Uterus (tissue), 4 donors: ENCODE data around the gene PTPRN2. TPM values are rescaled to one million over a fixed set of nuclear protein-coding genes. Genes with fewer than 3 reads are reported as not detected.
"Not testable (repeated sequence)": the region's sequence is repeated elsewhere in the genome, so short reads cannot be mapped to it uniquely, and the experiment has no call there.

Source experiments
- DNase-seq, 2 donors: peaks; one replicate each; pipeline ENCODE4 v3.0.0-alpha.2; 2019 to 2020
- H3K27ac ChIP-seq, 2 donors: fragments of 200-600 bp; sonication (generic); 1 replicate in 1 of 2; 2 replicates in 1 of 2; pipeline ENCODE4 v1.5.1; 2016 to 2018
- H3K27me3 ChIP-seq, 2 donors: fragments of 200-600 bp; sonication (generic); one replicate each; pipeline ENCODE4 v1.5.1; 2018 to 2019; ENCODE audit warnings: control low read depth in 1 of 2
- H3K36me3 ChIP-seq, 2 donors: fragments of 200-600 bp; sonication (generic); one replicate each; pipeline ENCODE4 v1.5.1; 2019; ENCODE audit warnings: control low read depth in 1 of 2
- H3K4me1 ChIP-seq, 2 donors: fragments of 200-600 bp; sonication (generic); one replicate each; pipeline ENCODE4 v1.5.1; 2018 to 2019; ENCODE audit warnings: control low read depth in 1 of 2
- H3K4me3 ChIP-seq, 2 donors: fragments of 200-600 bp; sonication (generic); 1 replicate in 1 of 2; 2 replicates in 1 of 2; pipeline ENCODE4 v1.5.1; 2018 to 2019; ENCODE audit warnings: mild to moderate bottlenecking in 1 of 2
- H3K9me3 ChIP-seq, 2 donors: fragments of 200-600 bp; sonication (generic); one replicate each; pipeline ENCODE4 v1.5.1; 2019; ENCODE audit warnings: control low read depth in 1 of 2
- POLR2A ChIP-seq, 2 donors: fragments of 450-650 bp; IDR thresholded peaks; one replicate each; pipeline ENCODE4 v1.6.1; 2016; ENCODE audit warnings: antibody characterized with exemption in 2 of 2, mild to moderate bottlenecking in 1 of 2, moderate library complexity in 1 of 2
- intact Hi-C: fragments of 100-400 bp; cut with DNase I; formaldehyde crosslinking; loops from one replicate; pipeline ENCODE4 v1.15.1; 2023; ENCODE audit warnings: low total_unique reads
- total RNA-seq, 4 donors: library from RNA; depleted of rRNA in 3 of 4; stranded (reverse); fragments of >200 nt in 3 of 4; gene quantifications; one replicate each; pipeline versions ENCODE4 v1.1.0 to v1.2.4, GENCODE V29; 2014 to 2023
- TF ChIP-seq, protein P1 (sequence below), 4 experiments: fragments of 200-600 bp in 2 of 4; fragments of 450-650 bp in 2 of 4; sonication (generic) in 2 of 4; IDR thresholded peaks; one replicate each; pipeline ENCODE4 v1.5.1; 2016 to 2019; ENCODE audit warnings: antibody characterized with exemption in 4 of 4, mild to moderate bottlenecking in 2 of 4, moderate library complexity in 1 of 4
- donor health status: DM: yes; HTN: yes; CAD: no.

PTPRN2 gene
- total RNA-seq, 4 donors from 2014 or later: 1.2 to 5.2 (median 2.3) TPM

DNA sequence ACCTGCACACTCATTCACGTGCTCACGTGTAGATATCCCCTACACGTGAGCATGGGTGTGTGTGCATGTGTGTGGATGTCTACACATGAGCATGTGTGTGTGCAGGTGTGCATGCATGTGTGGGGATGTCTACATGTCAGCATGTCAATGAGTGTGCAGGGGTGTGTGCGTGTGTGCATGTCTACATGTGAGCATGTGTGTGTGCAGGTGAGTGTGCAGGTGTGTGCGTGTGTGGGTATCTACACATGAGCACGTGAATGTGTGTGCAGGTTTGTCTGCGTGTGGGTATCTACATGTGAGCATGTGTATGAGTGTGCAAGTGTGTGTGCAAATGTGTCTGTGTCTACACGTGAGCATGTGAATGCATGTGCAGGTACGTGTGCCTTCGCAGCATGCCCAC lies 274.8 kb downstream of the PTPRN2 start:
- no peak overlapping the region for H3K4me3 ChIP-seq
- no peak for DNase-seq
- H3K36me3 ChIP-seq: no peaks in the 10 kb centered on the region
- intact Hi-C loops: no loop called here
- H3K9me3 ChIP-seq: no peaks in the 10 kb centered on the region
- no peak overlapping the region for H3K27ac ChIP-seq
- H3K4me1 ChIP-seq: no peaks in the 10 kb centered on the region
- H3K27me3 ChIP-seq: no peaks in the 10 kb centered on the region
- TF ChIP-seq, protein P1, sequence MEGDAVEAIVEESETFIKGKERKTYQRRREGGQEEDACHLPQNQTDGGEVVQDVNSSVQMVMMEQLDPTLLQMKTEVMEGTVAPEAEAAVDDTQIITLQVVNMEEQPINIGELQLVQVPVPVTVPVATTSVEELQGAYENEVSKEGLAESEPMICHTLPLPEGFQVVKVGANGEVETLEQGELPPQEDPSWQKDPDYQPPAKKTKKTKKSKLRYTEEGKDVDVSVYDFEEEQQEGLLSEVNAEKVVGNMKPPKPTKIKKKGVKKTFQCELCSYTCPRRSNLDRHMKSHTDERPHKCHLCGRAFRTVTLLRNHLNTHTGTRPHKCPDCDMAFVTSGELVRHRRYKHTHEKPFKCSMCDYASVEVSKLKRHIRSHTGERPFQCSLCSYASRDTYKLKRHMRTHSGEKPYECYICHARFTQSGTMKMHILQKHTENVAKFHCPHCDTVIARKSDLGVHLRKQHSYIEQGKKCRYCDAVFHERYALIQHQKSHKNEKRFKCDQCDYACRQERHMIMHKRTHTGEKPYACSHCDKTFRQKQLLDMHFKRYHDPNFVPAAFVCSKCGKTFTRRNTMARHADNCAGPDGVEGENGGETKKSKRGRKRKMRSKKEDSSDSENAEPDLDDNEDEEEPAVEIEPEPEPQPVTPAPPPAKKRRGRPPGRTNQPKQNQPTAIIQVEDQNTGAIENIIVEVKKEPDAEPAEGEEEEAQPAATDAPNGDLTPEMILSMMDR (IDR thresholded peaks at IDR 0.05): no peak

DNA sequence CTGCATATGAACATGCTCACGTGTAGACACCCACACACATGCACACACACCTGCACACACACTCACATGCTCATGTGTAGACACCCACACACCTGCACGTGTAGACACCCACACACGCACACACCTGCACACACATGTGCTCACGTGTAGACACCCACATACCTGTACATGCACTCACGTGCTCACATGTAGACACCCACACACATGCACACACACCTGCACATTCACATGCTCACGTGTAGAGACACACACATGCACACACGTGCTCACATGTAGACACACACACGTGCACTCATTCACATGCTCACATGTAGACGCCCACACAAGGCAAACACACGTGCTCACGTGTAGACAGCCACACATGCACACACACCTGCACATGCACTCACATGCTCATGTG lies 275.8 kb downstream of the PTPRN2 start:
- intact Hi-C loops: no loop called here
- Histone ChIP-seq H3K4me1 (no peaks in the 10 kb centered on the region), H3K27me3 (no peaks in the 10 kb centered on the region), H3K27ac (no peak overlapping the region), H3K4me3 (no peak overlapping the region), H3K9me3 (no peaks in the 10 kb centered on the region), H3K36me3 (no peaks in the 10 kb centered on the region)
- no peak for TF ChIP-seq POLR2A (IDR thresholded peaks at IDR 0.05)
- TF ChIP-seq, protein P1 (IDR thresholded peaks at IDR 0.05): no peak
- DNase-seq: no peak

DNA sequence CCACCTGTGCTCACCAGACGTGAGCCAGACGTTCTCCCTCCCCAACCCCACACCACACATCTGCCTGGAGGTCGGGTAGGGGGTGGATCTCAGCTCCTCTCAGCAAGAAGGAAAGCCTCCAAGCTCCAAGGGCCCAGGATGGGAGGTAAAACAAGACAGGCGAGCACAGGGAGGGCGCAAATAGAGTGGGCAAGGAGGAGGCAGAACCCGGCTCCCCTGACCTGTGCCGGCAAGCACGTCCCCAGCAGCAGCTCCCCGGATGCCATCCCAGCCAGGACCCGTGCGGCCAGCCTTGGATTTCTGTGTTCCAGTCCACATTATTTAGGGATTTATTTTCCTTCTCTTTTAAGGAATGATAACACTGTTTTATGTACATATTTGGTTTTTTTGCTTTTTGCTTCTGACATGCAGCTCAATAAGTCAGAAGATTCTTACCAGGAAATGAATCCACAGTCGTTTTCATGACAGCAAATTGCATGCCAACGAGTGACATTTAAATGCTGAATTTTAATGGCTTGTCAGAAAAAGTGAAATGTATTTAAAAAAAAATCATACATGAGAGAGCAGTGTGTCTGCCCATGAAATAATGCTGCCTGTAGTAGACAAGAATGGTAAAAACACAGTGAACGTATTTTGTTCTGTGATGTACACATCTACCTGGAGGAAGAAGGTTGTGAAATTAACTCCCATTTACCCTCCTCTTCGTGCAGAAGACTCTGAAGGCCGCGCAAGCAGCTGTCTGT lies 276.5 kb downstream of the PTPRN2 start:
- no peak overlapping the region for H3K4me3 ChIP-seq
- no peak overlapping the region for H3K27ac ChIP-seq
- H3K9me3 ChIP-seq: no peaks in the 10 kb centered on the region
- no peaks in the 10 kb centered on the region for H3K27me3 ChIP-seq
- no peaks in the 10 kb centered on the region for H3K4me1 ChIP-seq
- TF ChIP-seq POLR2A (IDR thresholded peaks at IDR 0.05): no peak
- TF ChIP-seq, protein P1 (IDR thresholded peaks at IDR 0.05): no peak
- intact Hi-C loops: no loop called here
- no peaks in the 10 kb centered on the region for H3K36me3 ChIP-seq
- DNase-seq: no peak

DNA sequence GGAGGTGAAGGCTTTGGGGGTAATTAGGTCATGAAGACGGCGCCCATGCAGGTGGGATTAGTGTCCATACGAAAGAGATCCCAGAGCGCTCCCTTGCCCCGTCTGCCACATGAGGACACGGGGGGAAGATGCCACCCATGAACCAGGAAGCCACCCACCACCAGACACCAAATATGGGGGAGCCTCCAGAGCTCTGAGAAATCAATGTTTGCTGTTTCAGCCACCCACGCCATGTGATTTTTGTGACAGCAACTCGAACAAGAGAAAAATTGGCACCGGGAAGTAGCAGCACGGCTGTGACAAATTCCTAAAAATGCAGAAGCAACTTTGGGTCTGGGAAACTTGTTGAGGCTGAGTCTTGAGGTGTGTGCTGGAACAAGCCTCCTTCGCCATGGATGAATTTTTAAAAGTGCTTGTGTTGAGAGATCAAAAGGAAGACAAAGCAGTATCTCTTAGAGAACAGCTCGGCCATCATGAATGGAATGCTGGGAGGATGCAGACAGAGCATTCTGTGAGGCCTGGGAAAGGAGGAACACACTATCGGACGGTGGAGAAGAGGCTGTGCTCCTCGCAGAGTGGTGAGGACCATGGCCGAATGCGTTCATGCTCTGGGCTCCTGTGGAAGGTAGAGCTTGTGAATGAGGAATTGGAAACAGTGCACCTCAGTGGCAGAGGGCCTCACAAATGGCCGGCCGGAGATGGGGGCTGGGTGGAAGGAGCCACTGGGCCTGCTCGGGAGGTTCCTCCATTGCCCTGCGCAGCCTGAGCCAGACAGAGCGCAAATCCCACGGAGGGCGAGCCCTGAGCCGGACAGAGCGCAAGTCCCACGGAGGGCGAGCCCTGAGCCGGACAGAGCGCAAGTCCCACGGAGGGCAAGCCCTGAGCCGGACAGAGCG lies 277.5 kb downstream of the PTPRN2 start:
- Histone ChIP-seq H3K9me3 (no peaks in the 10 kb centered on the region), H3K36me3 (no peaks in the 10 kb centered on the region), H3K27ac (no peak overlapping the region), H3K4me1 (no peaks in the 10 kb centered on the region), H3K4me3 (no peak overlapping the region), H3K27me3 (no peaks in the 10 kb centered on the region)
- TF ChIP-seq, protein P1 (IDR thresholded peaks at IDR 0.05): no peak
- TF ChIP-seq POLR2A (IDR thresholded peaks at IDR 0.05): no peak
- no peak for DNase-seq
- intact Hi-C loops: no loop called here

DNA sequence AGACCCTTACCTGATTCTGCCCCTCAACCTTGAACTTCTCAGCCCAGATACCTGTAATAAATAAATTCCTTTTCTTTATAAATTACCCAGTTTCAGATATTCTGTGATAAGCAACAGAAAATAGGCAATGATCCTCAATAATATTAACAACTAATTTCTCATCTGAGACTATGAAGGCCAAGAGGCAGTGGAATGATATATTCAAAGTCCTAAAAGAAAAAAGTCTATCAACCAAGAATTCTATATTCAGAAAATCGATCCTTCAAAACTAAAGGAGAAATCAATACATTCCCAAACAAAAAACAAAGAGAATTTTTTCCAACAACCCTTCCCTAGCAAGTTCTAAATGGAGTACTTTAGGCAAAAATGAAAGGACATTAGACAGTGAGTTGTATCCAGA lies 279.6 kb downstream of the PTPRN2 start:
- Histone ChIP-seq H3K27ac (no peak overlapping the region), H3K4me3 (no peak overlapping the region), H3K27me3 (no peaks in the 10 kb centered on the region), H3K9me3 (no peaks in the 10 kb centered on the region), H3K36me3 (no peaks in the 10 kb centered on the region), H3K4me1 (no peaks in the 10 kb centered on the region)
- intact Hi-C loops: no loop called here
- no peak for DNase-seq
- TF ChIP-seq, protein P1 (IDR thresholded peaks at IDR 0.05): no peak
- no peak for TF ChIP-seq POLR2A (IDR thresholded peaks at IDR 0.05)

DNA sequence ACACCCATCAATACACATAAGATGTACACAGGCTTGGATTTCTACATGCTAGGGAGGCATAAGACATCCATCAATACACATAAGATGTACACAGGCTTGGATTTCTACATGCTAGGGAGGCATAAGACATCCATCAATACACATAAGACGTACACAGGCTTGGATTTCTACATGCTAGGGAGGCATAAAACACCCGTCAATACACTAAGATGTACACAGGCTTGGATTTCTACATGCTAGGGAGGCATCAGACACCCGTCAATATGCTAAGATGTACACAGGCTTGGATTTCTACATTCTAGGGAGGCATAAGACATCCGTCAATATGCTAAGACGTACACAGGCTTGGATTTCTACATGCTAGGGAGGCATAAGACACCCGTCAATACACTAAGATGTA lies 283.6 kb downstream of the PTPRN2 start:
- H3K4me1 ChIP-seq, DNase-seq, H3K27me3 ChIP-seq, H3K4me3 ChIP-seq, H3K27ac ChIP-seq, H3K36me3 ChIP-seq, H3K9me3 ChIP-seq, intact Hi-C loops: not testable (repeated sequence)
